DOHH2 (cell line): ENCODE results near the gene P2RX3.

Experiments
- H3F3A ChIP-seq: fragments of 200-600 bp; sonication (generic), shearing (Covaris generic); 2 replicates; pipeline ENCODE4 v1.6.0; 2016; ENCODE audit warnings: antibody characterized with exemption, mild to moderate bottlenecking; ENCODE audit not compliant: control insufficient read depth, insufficient read depth
- H3K27ac ChIP-seq: fragments of 200-600 bp; sonication (generic); 2 replicates; pipeline ENCODE4 v1.5.1; 2014; ENCODE audit warnings: low read depth, mild to moderate bottlenecking, low read length, moderate library complexity
- H3K27me3 ChIP-seq: fragments of 200-600 bp; sonication (generic); 2 replicates; pipeline ENCODE4 v1.6.1; 2014; ENCODE audit warnings: mild to moderate bottlenecking, low read length, mixed read lengths; ENCODE audit not compliant: control insufficient read depth
- H3K36me3 ChIP-seq: fragments of 200-600 bp; sonication (generic); 2 replicates; pipeline ENCODE4 v1.6.1; 2014; ENCODE audit warnings: mild to moderate bottlenecking, low read length, moderate library complexity, mixed read lengths; ENCODE audit not compliant: control insufficient read depth
- H3K4me1 ChIP-seq: fragments of 200-600 bp; sonication (generic); 2 replicates; pipeline ENCODE4 v1.6.1; 2014; ENCODE audit warnings: mild to moderate bottlenecking, low read length, mixed read lengths; ENCODE audit not compliant: control insufficient read depth
- H3K4me2 ChIP-seq: fragments of 200-600 bp; sonication (generic); 2 replicates; pipeline ENCODE4 v1.6.0; 2014; ENCODE audit warnings: mild to moderate bottlenecking, low read length, moderate library complexity
- H3K4me3 ChIP-seq: fragments of 200-600 bp; sonication (generic); 2 replicates; pipeline ENCODE4 v1.5.1; 2014; ENCODE audit warnings: mild to moderate bottlenecking, low read length, mixed read lengths
- H3K79me2 ChIP-seq: fragments of 200-600 bp; sonication (generic); 2 replicates; pipeline ENCODE4 v1.6.1; 2014; ENCODE audit warnings: mild to moderate bottlenecking, low read length, mixed read lengths; ENCODE audit not compliant: control insufficient read depth
- H3K9me2 ChIP-seq: fragments of 200-600 bp; sonication (generic); replicated peaks from 2 replicates; pipeline ENCODE4 v1.6.1; 2014; ENCODE audit warnings: mild to moderate bottlenecking, low read length, mixed read lengths; ENCODE audit not compliant: control insufficient read depth
- H3K9me3 ChIP-seq: fragments of 200-600 bp; sonication (generic); 2 replicates; pipeline ENCODE4 v1.6.1; 2014; ENCODE audit warnings: antibody characterized with exemption, low read length, mixed read lengths; ENCODE audit not compliant: control insufficient read depth, insufficient read depth
- H4K20me1 ChIP-seq: fragments of 200-600 bp; sonication (generic); 2 replicates; pipeline ENCODE4 v1.6.0; 2014; ENCODE audit warnings: low read depth, mild to moderate bottlenecking, antibody characterized with exemption, low read length, moderate library complexity; ENCODE audit not compliant: control insufficient read depth, insufficient read depth
- CTCF ChIP-seq: fragments of 200-600 bp; sonication (generic); IDR thresholded peaks from one replicate; pipeline ENCODE4 v1.5.1; 2014; ENCODE audit warnings: antibody characterized with exemption, mild to moderate bottlenecking, low read depth, low read length; ENCODE audit not compliant: poor library complexity, severe bottlenecking
- EZH2phosphoT487 ChIP-seq: fragments of 200-600 bp; sonication (generic); IDR thresholded peaks from 2 replicates; pipeline ENCODE4 v1.6.1; 2017; ENCODE audit warnings: borderline replicate concordance, mild to moderate bottlenecking, antibody characterized with exemption, low read length, moderate library complexity, mixed read lengths

The P2RX3 gene

GRCh38 chr11:57410287-57410686 is 72.1 kb downstream of the P2RX3 start:
- no peak overlapping the region for H3K4me2 ChIP-seq
- no peak for TF ChIP-seq EZH2phosphoT487
- no peak for TF ChIP-seq CTCF
- H3K4me1 ChIP-seq, result peaks cover 14% of the 10 kb centered on the region; the same call in 1 of the 2 replicates
- peaks cover 10% of the 10 kb centered on the region for H3K79me2 ChIP-seq
- no peaks in the 10 kb centered on the region for H3K27me3 ChIP-seq
- peaks cover 17% of the 10 kb centered on the region; the same call in 1 of the 2 replicates for H4K20me1 ChIP-seq
- no peaks in the 10 kb centered on the region for H3K9me3 ChIP-seq
- H3F3A ChIP-seq, result peaks cover 42% of the 10 kb centered on the region
- peaks cover 98% of the 10 kb centered on the region for H3K36me3 ChIP-seq
- H3K9me2 ChIP-seq, result no peaks in the 10 kb centered on the region
- no peak overlapping the region for H3K27ac ChIP-seq
- H3K4me3 ChIP-seq, result no peak overlapping the region

GRCh38 chr11:57413681-57414080 is 75.5 kb downstream of the P2RX3 start:
- H3K79me2 ChIP-seq, result peaks cover 31% of the 10 kb centered on the region
- H3K36me3 ChIP-seq, result peaks cover 96% of the 10 kb centered on the region
- peaks cover 17% of the 10 kb centered on the region; the same call in 1 of the 2 replicates for H3F3A ChIP-seq
- H3K4me2 ChIP-seq, result no peak overlapping the region
- TF ChIP-seq CTCF (no peak), EZH2phosphoT487 (no peak)
- H3K4me3 ChIP-seq, result no peak overlapping the region
- peaks cover 6% of the 10 kb centered on the region; the same call in 1 of the 2 replicates for H3K4me1 ChIP-seq
- H4K20me1 ChIP-seq, result peaks cover 7% of the 10 kb centered on the region; the same call in 1 of the 2 replicates
- no peaks in the 10 kb centered on the region for H3K9me2 ChIP-seq
- no peaks in the 10 kb centered on the region for H3K9me3 ChIP-seq
- H3K27me3 ChIP-seq, result no peaks in the 10 kb centered on the region
- no peak overlapping the region for H3K27ac ChIP-seq

- Histone ChIP-seq H3K27me3 (no peaks in the 10 kb centered on the region), H3K4me1 (peaks cover 6% of the 10 kb centered on the region; the same call in 1 of the 2 replicates), H3K9me2 (no peaks in the 10 kb centered on the region), H3K4me3 (no peak overlapping the region), H3F3A (peaks cover 19% of the 10 kb centered on the region; the same call in 1 of the 2 replicates), H3K36me3 (peaks cover 96% of the 10 kb centered on the region), H3K27ac (no peak overlapping the region), H4K20me1 (peaks cover 7% of the 10 kb centered on the region; the same call in 1 of the 2 replicates), H3K9me3 (no peaks in the 10 kb centered on the region), H3K4me2 (no peak overlapping the region), H3K79me2 (peaks cover 37% of the 10 kb centered on the region)
- TF ChIP-seq EZH2phosphoT487, result no peak
- no peak for TF ChIP-seq CTCF
Measured at GRCh38 chr11:57414612-57415212, 76.6 kb downstream of the P2RX3 start.
